GM18526 (cell line): ENCODE results near the gene S100A10.

Experiments
- POLR2A ChIP-seq: IDR thresholded peaks from 3 replicates; pipeline ENCODE4 v1.6.1; 2011; ENCODE audit not compliant: insufficient read length; ENCODE audit errors: extremely low read depth

S100A10 gene

GRCh38 chr1:151980287-151981177 lies 13.1 kb downstream of the S100A10 start:
- TF ChIP-seq POLR2A = no peak

- TF ChIP-seq POLR2A = no peak
Measured at GRCh38 chr1:151978922-151979321, 14.7 kb downstream of the S100A10 start.

- TF ChIP-seq POLR2A = no peak
Measured at GRCh38 chr1:151977662-151978230, 15.9 kb downstream of the S100A10 start.

- TF ChIP-seq POLR2A = no peak
Measured at GRCh38 chr1:151976858-151977257, 16.8 kb downstream of the S100A10 start.

GRCh38 chr1:151976015-151976343 lies 17.7 kb downstream of the S100A10 start:
- no peak for TF ChIP-seq POLR2A

GRCh38 chr1:151975311-151976014 lies 18.2 kb downstream of the S100A10 start:
- no peak for TF ChIP-seq POLR2A

GRCh38 chr1:151972542-151973248 lies 21.0 kb downstream of the S100A10 start:
- no peak for TF ChIP-seq POLR2A

GRCh38 chr1:151970626-151971025 lies 23.0 kb downstream of the S100A10 start:
- TF ChIP-seq POLR2A = no peak

- TF ChIP-seq POLR2A = no peak
Measured at GRCh38 chr1:151970128-151970527, 23.5 kb downstream of the S100A10 start.

GRCh38 chr1:151968791-151969399 lies 24.8 kb downstream of the S100A10 start:
- TF ChIP-seq POLR2A = no peak

- no peak for TF ChIP-seq POLR2A
Measured at GRCh38 chr1:151968058-151968457, 25.6 kb downstream of the S100A10 start.

- TF ChIP-seq POLR2A = no peak
Measured at GRCh38 chr1:151967091-151967490, 26.6 kb downstream of the S100A10 start.

- no peak for TF ChIP-seq POLR2A
Measured at GRCh38 chr1:151966061-151966460, 27.6 kb downstream of the S100A10 start.

GRCh38 chr1:151964510-151964909 lies 29.1 kb downstream of the S100A10 start:
- no peak for TF ChIP-seq POLR2A

GRCh38 chr1:151963288-151963687 lies 30.4 kb downstream of the S100A10 start:
- TF ChIP-seq POLR2A = no peak
